GM12891 (cell line): ENCODE data around the gene UNC93B1.

Experiments
- PAX5 ChIP-seq: IDR thresholded peaks from 2 replicates; pipeline ENCODE4 v1.6.1; 2011; ENCODE audit warnings: low read length, moderate library complexity, mild to moderate bottlenecking; ENCODE audit not compliant: insufficient read depth, severe bottlenecking
- POLR2A ChIP-seq: IDR thresholded peaks from 2 replicates; pipeline ENCODE4 v1.6.1; 2011; ENCODE audit warnings: low read depth, low read length, control low read depth
- POLR2AphosphoS5 ChIP-seq: IDR thresholded peaks from 2 replicates; pipeline ENCODE4 v1.6.1; 2011; ENCODE audit warnings: low read depth, low read length, control low read depth
- SPI1 ChIP-seq: IDR thresholded peaks from 2 replicates; pipeline ENCODE4 v1.6.1; 2011; ENCODE audit warnings: low read depth, low read length, control low read depth
- TAF1 ChIP-seq: IDR thresholded peaks from 2 replicates; pipeline ENCODE4 v1.6.1; 2011; ENCODE audit warnings: low read depth, low read length, control low read depth

GRCh38 chr11:68049509-68050370 is 45.8 kb upstream of the UNC93B1 start:
- no peak for TF ChIP-seq POLR2A
- no peak for TF ChIP-seq POLR2AphosphoS5
- TF ChIP-seq SPI1 = no peak
- no peak for TF ChIP-seq PAX5
- no peak for TF ChIP-seq TAF1
